Suprapubic skin (tissue), 4 donors: Measurements from ENCODE around the gene HMCES.

ENCODE experiments used
- CTCF ChIP-seq, 2 donors: fragments of 200-600 bp in 1 of 2; fragments of 450-650 bp in 1 of 2; sonication (generic) in 1 of 2; IDR thresholded peaks; one replicate each; pipeline ENCODE4 v1.5.1; 2016 to 2019; ENCODE audit warnings: antibody characterized with exemption in 2 of 2, mild to moderate bottlenecking in 1 of 2, moderate library complexity in 1 of 2
- POLR2A ChIP-seq, 2 donors: fragments of 450-650 bp; IDR thresholded peaks; one replicate each; pipeline ENCODE4 v1.6.1; 2017; ENCODE audit warnings: antibody characterized with exemption in 2 of 2, mild to moderate bottlenecking in 2 of 2, moderate library complexity in 2 of 2
- POLR2AphosphoS5 ChIP-seq, 3 donors: sonication (generic); formaldehyde crosslinking; IDR thresholded peaks; one replicate each; pipeline ENCODE4 v1.6.1; 2017; ENCODE audit warnings: antibody characterized with exemption in 3 of 3

GRCh38 chr3:129353589-129353941, 74.9 kb downstream of the HMCES start:
- TF ChIP-seq POLR2A (IDR thresholded peaks at IDR 0.05) (no peak), CTCF (IDR thresholded peaks at IDR 0.05) (no peak), POLR2AphosphoS5 (IDR thresholded peaks at IDR 0.05) (no peak)
